RWPE2 (cell line): ENCODE data around the gene PNPLA6.
A peak's percentile ranks its signal among the peaks of the same experiment; 100 is the strongest.

Source experiments
- ATAC-seq: fragments of 200-7000 bp; cut with Tn5 transposase; 3 replicates; pipeline ENCODE4 v1.9.1; 2021; ENCODE audit warnings: low read depth
- DNase-seq: peaks from one replicate; pipeline ENCODE4 v3.0.0-alpha.2; 2020; ENCODE audit warnings: low spot score
- H3K27ac ChIP-seq: fragments of 450-650 bp; 2 replicates; pipeline ENCODE4 v1.5.1; 2017; ENCODE audit warnings: mild to moderate bottlenecking; ENCODE audit not compliant: poor library complexity, severe bottlenecking
- H3K27me3 ChIP-seq: fragments of 250-450 bp; sonication (Bioruptor Pico); 2 replicates; pipeline ENCODE4 v1.5.1; 2021; ENCODE audit warnings: mild to moderate bottlenecking, moderate library complexity; ENCODE audit not compliant: insufficient read depth, poor library complexity, severe bottlenecking
- H3K36me3 ChIP-seq: fragments of 250-450 bp; sonication (Bioruptor Pico); 2 replicates; pipeline ENCODE4 v1.5.1; 2020; ENCODE audit warnings: low read depth, mild to moderate bottlenecking, moderate library complexity
- H3K4me1 ChIP-seq: fragments of 250-450 bp; sonication (Bioruptor Pico); 2 replicates; pipeline ENCODE4 v1.5.1; 2021; ENCODE audit warnings: mild to moderate bottlenecking, moderate library complexity; ENCODE audit not compliant: insufficient read depth, poor library complexity, severe bottlenecking
- H3K4me3 ChIP-seq: fragments of 250-450 bp; sonication (Bioruptor Pico); 2 replicates; pipeline ENCODE4 v1.5.1; 2021; ENCODE audit warnings: mild to moderate bottlenecking, moderate library complexity; ENCODE audit not compliant: severe bottlenecking
- H3K9me3 ChIP-seq: fragments of 250-450 bp; sonication (Bioruptor Pico); 2 replicates; pipeline ENCODE4 v1.5.1; 2021; ENCODE audit warnings: mild to moderate bottlenecking, moderate library complexity; ENCODE audit not compliant: severe bottlenecking
- CTCF ChIP-seq: fragments of 450-650 bp; IDR thresholded peaks from one replicate; pipeline ENCODE4 v1.5.1; 2017; ENCODE audit warnings: mild to moderate bottlenecking, moderate library complexity; ENCODE audit not compliant: poor library complexity, severe bottlenecking

The PNPLA6 gene

GRCh38 chr19:7595466-7596133, 60.1 kb downstream of the PNPLA6 start, which contains the start of gene CAMSAP3:
TSS of gene CAMSAP3 (plus strand) at chr19:7595863. CDS start at chr19:7596003, 140 bp downstream.
- TF ChIP-seq CTCF = no peak
- Histone ChIP-seq H3K4me1 (no peaks in the 10 kb centered on the region), H3K27me3 (no peaks in the 10 kb centered on the region), H3K36me3 (no peaks in the 10 kb centered on the region), H3K27ac (no peak within 1 kb of the TSS), H3K9me3 (no peaks in the 10 kb centered on the region), H3K4me3 (peak within 1 kb of the TSS; percentile 62)
- DNase-seq (peak; percentile 48), ATAC-seq (peak; percentile 88)

GRCh38 chr19:7596211-7596937, 60.9 kb downstream of the PNPLA6 start:
- no peak overlapping the region for H3K27ac ChIP-seq
- H3K9me3 ChIP-seq = no peaks in the 10 kb centered on the region
- H3K36me3 ChIP-seq = no peaks in the 10 kb centered on the region
- H3K4me1 ChIP-seq = no peaks in the 10 kb centered on the region
- no peak for ATAC-seq
- no peak for DNase-seq
- H3K27me3 ChIP-seq = no peaks in the 10 kb centered on the region
- peak overlapping the region; percentile 62 for H3K4me3 ChIP-seq
- TF ChIP-seq CTCF = no peak

- Histone ChIP-seq H3K27me3 (no peaks in the 10 kb centered on the region), H3K4me1 (no peaks in the 10 kb centered on the region), H3K27ac (no peak overlapping the region), H3K4me3 (no peak overlapping the region), H3K36me3 (no peaks in the 10 kb centered on the region), H3K9me3 (no peaks in the 10 kb centered on the region)
- no peak for TF ChIP-seq CTCF
- ATAC-seq (no peak), DNase-seq (no peak)
Observed at GRCh38 chr19:7597689-7598088, 62.2 kb downstream of the PNPLA6 start.

- no peak for TF ChIP-seq CTCF
- no peaks in the 10 kb centered on the region for H3K27me3 ChIP-seq
Observed at GRCh38 chr19:7598180-7598579, 62.7 kb downstream of the PNPLA6 start.

GRCh38 chr19:7600721-7601120, 65.2 kb downstream of the PNPLA6 start:
- Histone ChIP-seq H3K4me1 (no peaks in the 10 kb centered on the region), H3K27ac (no peak overlapping the region), H3K4me3 (no peak overlapping the region), H3K27me3 (no peaks in the 10 kb centered on the region), H3K9me3 (no peaks in the 10 kb centered on the region), H3K36me3 (no peaks in the 10 kb centered on the region)
- no peak for TF ChIP-seq CTCF
- DNase-seq = no peak
- ATAC-seq = no peak

More at GRCh38 chr19:7598180-7598579, 62.7 kb downstream of the PNPLA6 start:
- no peak overlapping the region for H3K27ac ChIP-seq
- H3K4me3 ChIP-seq = no peak overlapping the region
- no peaks in the 10 kb centered on the region for H3K9me3 ChIP-seq
- H3K4me1 ChIP-seq = no peaks in the 10 kb centered on the region
- DNase-seq (no peak), ATAC-seq (no peak)
- H3K36me3 ChIP-seq = no peaks in the 10 kb centered on the region
